Tibial nerve (tissue), 4 donors: ENCODE data around the gene FAT1.

ENCODE experiments used
- CTCF ChIP-seq, 5 experiments: fragments of 200-600 bp in 3 of 5; fragments of 450-650 bp in 2 of 5; sonication (generic) in 3 of 5; IDR thresholded peaks; one replicate each; pipeline ENCODE4 v1.5.1; 2016 to 2019; ENCODE audit warnings: antibody characterized with exemption in 5 of 5, mild to moderate bottlenecking in 3 of 5, moderate library complexity in 2 of 5
- EP300 ChIP-seq, 2 donors: sonication (generic); formaldehyde crosslinking; IDR thresholded peaks; one replicate each; pipeline ENCODE4 v1.6.1; 2017; ENCODE audit warnings: antibody characterized with exemption in 2 of 2, mild to moderate bottlenecking in 1 of 2
- POLR2A ChIP-seq, 2 donors: fragments of 450-650 bp; IDR thresholded peaks; one replicate each; pipeline ENCODE4 v1.6.1; 2017; ENCODE audit warnings: antibody characterized with exemption in 2 of 2, mild to moderate bottlenecking in 2 of 2, moderate library complexity in 2 of 2

- TF ChIP-seq CTCF (IDR thresholded peaks at IDR 0.05) (no peak), EP300 (IDR thresholded peaks at IDR 0.05) (no peak), POLR2A (IDR thresholded peaks at IDR 0.05) (no peak)
Measured at GRCh38 chr4:186701788-186702187, 21.9 kb downstream of the FAT1 start.
